BLaER1 (cell line): Measurements from ENCODE around the gene PAGR1.
"Not testable (repeated sequence)": the region's sequence is repeated elsewhere in the genome, so short reads cannot be mapped to it uniquely, and the experiment has no call there.

ENCODE experiments used
- H3K27ac ChIP-seq: shearing (Covaris generic); formaldehyde crosslinking; 2 replicates; pipeline ENCODE4 v1.8.1; 2022
- H3K27me3 ChIP-seq: shearing (Covaris generic); formaldehyde crosslinking; 2 replicates; pipeline ENCODE4 v1.8.1; 2022
- H3K36me3 ChIP-seq: shearing (Covaris generic); formaldehyde crosslinking; 2 replicates; pipeline ENCODE4 v1.8.1; 2022
- H3K4me1 ChIP-seq: shearing (Covaris generic); formaldehyde crosslinking; 2 replicates; pipeline ENCODE4 v1.8.1; 2022
- H3K4me2 ChIP-seq: shearing (Covaris generic); formaldehyde crosslinking; 2 replicates; pipeline ENCODE4 v1.8.1; 2022
- H3K4me3 ChIP-seq: shearing (Covaris generic); formaldehyde crosslinking; 2 replicates; pipeline ENCODE4 v1.8.1; 2022
- H3K9ac ChIP-seq: shearing (Covaris generic); formaldehyde crosslinking; 2 replicates; pipeline ENCODE4 v1.8.1; 2022
- H3K9me3 ChIP-seq: shearing (Covaris generic); formaldehyde crosslinking; 2 replicates; pipeline ENCODE4 v1.8.1; 2022
- H4K20me1 ChIP-seq: shearing (Covaris generic); formaldehyde crosslinking; 2 replicates; pipeline ENCODE4 v1.8.1; 2022
- Cebpa-rat ChIP-seq: shearing (Covaris generic); IDR thresholded peaks from 2 replicates; pipeline ENCODE4 v1.8.1; 2022

Gene PAGR1

GRCh38 chr16:29815793-29816693 lies at the start of gene PAGR1:
Gene PAGR1, plus strand, starts transcription at chr16:29816152. Its CDS starts 374 bp downstream, at chr16:29816526.
- Histone ChIP-seq H4K20me1 (peaks cover 46% of the 10 kb centered on the region), H3K36me3 (peaks cover 35% of the 10 kb centered on the region), H3K27me3 (no peaks in the 10 kb centered on the region), H3K9me3 (no peaks in the 10 kb centered on the region), H3K9ac (peak within 1 kb of the TSS; percentile 98), H3K4me3 (peak within 1 kb of the TSS; percentile 83), H3K27ac (peak within 1 kb of the TSS; percentile 86), H3K4me2 (peak within 1 kb of the TSS; percentile 99), H3K4me1 (peaks cover 80% of the 10 kb centered on the region)
- TF ChIP-seq Cebpa-rat: no peak

- H3K4me3 ChIP-seq: no peak overlapping the region
- no peak overlapping the region for H3K27ac ChIP-seq
- H3K9ac ChIP-seq: no peak overlapping the region
- H3K9me3 ChIP-seq: no peaks in the 10 kb centered on the region
- no peak overlapping the region for H3K4me2 ChIP-seq
- peaks cover 11% of the 10 kb centered on the region for H3K4me1 ChIP-seq
- H3K27me3 ChIP-seq: no peaks in the 10 kb centered on the region
- H4K20me1 ChIP-seq: no peaks in the 10 kb centered on the region
- TF ChIP-seq Cebpa-rat: no peak
- H3K36me3 ChIP-seq: no peaks in the 10 kb centered on the region
Measured at GRCh38 chr16:29766571-29766970, 49.4 kb upstream of the PAGR1 start.

GRCh38 chr16:29767062-29767461 lies 48.9 kb upstream of the PAGR1 start:
- TF ChIP-seq Cebpa-rat: no peak
- Histone ChIP-seq H3K9me3 (no peaks in the 10 kb centered on the region), H3K36me3 (no peaks in the 10 kb centered on the region), H3K27ac (no peak overlapping the region), H3K27me3 (no peaks in the 10 kb centered on the region), H4K20me1 (no peaks in the 10 kb centered on the region), H3K4me1 (peaks cover 11% of the 10 kb centered on the region), H3K4me3 (no peak overlapping the region), H3K4me2 (no peak overlapping the region), H3K9ac (no peak overlapping the region)

GRCh38 chr16:29769507-29769906 lies 46.4 kb upstream of the PAGR1 start:
- no peaks in the 10 kb centered on the region for H3K4me1 ChIP-seq
- H3K9ac ChIP-seq: no peak overlapping the region
- H3K27me3 ChIP-seq: no peaks in the 10 kb centered on the region
- no peaks in the 10 kb centered on the region for H4K20me1 ChIP-seq
- no peaks in the 10 kb centered on the region for H3K9me3 ChIP-seq
- no peaks in the 10 kb centered on the region for H3K36me3 ChIP-seq
- no peak overlapping the region for H3K27ac ChIP-seq
- H3K4me3 ChIP-seq: no peak overlapping the region
- no peak overlapping the region for H3K4me2 ChIP-seq
- no peak for TF ChIP-seq Cebpa-rat

GRCh38 chr16:29770250-29770929 lies 45.6 kb upstream of the PAGR1 start:
- Histone ChIP-seq H3K4me2 (no peak overlapping the region), H3K4me1 (no peaks in the 10 kb centered on the region), H3K9me3 (no peaks in the 10 kb centered on the region), H3K4me3 (no peak overlapping the region), H3K36me3 (no peaks in the 10 kb centered on the region), H4K20me1 (no peaks in the 10 kb centered on the region), H3K27me3 (no peaks in the 10 kb centered on the region), H3K9ac (no peak overlapping the region), H3K27ac (no peak overlapping the region)
- no peak for TF ChIP-seq Cebpa-rat

- not testable (repeated sequence) for H3K9ac ChIP-seq, H3K4me2 ChIP-seq, H4K20me1 ChIP-seq, H3K4me3 ChIP-seq, H3K9me3 ChIP-seq, H3K27ac ChIP-seq, H3K4me1 ChIP-seq, H3K27me3 ChIP-seq, H3K36me3 ChIP-seq
Measured at GRCh38 chr16:29772330-29772729, 43.6 kb upstream of the PAGR1 start.

- no peak overlapping the region for H3K9ac ChIP-seq
Measured at GRCh38 chr16:29774730-29775129, 41.2 kb upstream of the PAGR1 start.

GRCh38 chr16:29775742-29776408 lies 40.1 kb upstream of the PAGR1 start:
- H3K4me2 ChIP-seq: no peak overlapping the region
- no peaks in the 10 kb centered on the region for H3K27me3 ChIP-seq
- no peaks in the 10 kb centered on the region for H4K20me1 ChIP-seq
- H3K4me3 ChIP-seq: no peak overlapping the region
- H3K9me3 ChIP-seq: no peaks in the 10 kb centered on the region
- H3K27ac ChIP-seq: no peak overlapping the region
- H3K4me1 ChIP-seq: no peaks in the 10 kb centered on the region
- no peak for TF ChIP-seq Cebpa-rat
- no peaks in the 10 kb centered on the region for H3K36me3 ChIP-seq
- H3K9ac ChIP-seq: no peak overlapping the region

More at GRCh38 chr16:29774730-29775129, 41.2 kb upstream of the PAGR1 start:
- Histone ChIP-seq H3K27me3 (no peaks in the 10 kb centered on the region), H3K9me3 (no peaks in the 10 kb centered on the region), H3K4me1 (no peaks in the 10 kb centered on the region), H3K4me2 (no peak overlapping the region), H3K36me3 (no peaks in the 10 kb centered on the region), H3K27ac (no peak overlapping the region), H3K4me3 (no peak overlapping the region), H4K20me1 (no peaks in the 10 kb centered on the region)
- TF ChIP-seq Cebpa-rat: no peak

- no peak within 1 kb of the TSS for H3K27ac ChIP-seq
- H3K4me2 ChIP-seq: no peak within 1 kb of the TSS
- TF ChIP-seq Cebpa-rat: no peak
Measured at GRCh38 chr16:29777576-29778350, 38.2 kb upstream of the PAGR1 start, which contains the start of gene ZG16. Gene ZG16, plus strand, starts transcription at chr16:29778256. Its CDS starts 1,011 bp downstream, at chr16:29779267.

More at GRCh38 chr16:29777576-29778350, 38.2 kb upstream of the PAGR1 start, which contains the start of gene ZG16:
- H3K9ac ChIP-seq: no peak within 1 kb of the TSS
- H4K20me1 ChIP-seq: no peaks in the 10 kb centered on the region
- no peaks in the 10 kb centered on the region for H3K36me3 ChIP-seq
- H3K4me1 ChIP-seq: no peaks in the 10 kb centered on the region
- no peaks in the 10 kb centered on the region for H3K27me3 ChIP-seq
- no peak within 1 kb of the TSS for H3K4me3 ChIP-seq
- H3K9me3 ChIP-seq: no peaks in the 10 kb centered on the region
